Ovary (tissue), 9 donors: Measurements from ENCODE around the gene CAPZA2. TPM values are rescaled to one million over a fixed set of nuclear protein-coding genes. Genes with fewer than 3 reads are reported as not detected.

ENCODE experiments used
- DNase-seq, 5 donors: peaks; one replicate each; pipeline ENCODE4 v3.0.0-alpha.2; 2019 to 2020
- H3K27ac ChIP-seq, 2 donors: fragments of 200-600 bp; one replicate each; pipeline versions ENCODE4 v1.5.1 to v1.8.0; 2019 to 2022
- H3K27me3 ChIP-seq: fragments of 200-600 bp; one replicate; pipeline ENCODE4 v1.8.0; 2022
- H3K36me3 ChIP-seq: fragments of 200-600 bp; sonication (generic); one replicate; pipeline ENCODE4 v1.5.1; 2019
- H3K4me1 ChIP-seq: one replicate; pipeline ENCODE4 v1.8.1; 2013; ENCODE audit warnings: mild to moderate bottlenecking, moderate library complexity; ENCODE audit not compliant: insufficient read depth
- H3K4me3 ChIP-seq: fragments of 200-600 bp; sonication (generic); one replicate; pipeline ENCODE4 v1.5.1; 2017
- H3K9me3 ChIP-seq, 2 donors: fragments of 200-600 bp in 1 of 2; sonication (generic) in 1 of 2; one replicate each; pipeline versions ENCODE4 v1.5.1 to v1.8.1; 2013 to 2019; ENCODE audit warnings: mild to moderate bottlenecking in 1 of 2, moderate library complexity in 1 of 2
- EP300 ChIP-seq: sonication (generic); formaldehyde crosslinking; IDR thresholded peaks from one replicate; pipeline ENCODE4 v1.6.1; 2017; ENCODE audit warnings: antibody characterized with exemption
- POLR2A ChIP-seq: fragments of 450-650 bp; IDR thresholded peaks from one replicate; pipeline ENCODE4 v1.6.1; 2017; ENCODE audit warnings: antibody characterized with exemption, mild to moderate bottlenecking, moderate library complexity
- WGBS, 3 donors: extraction: QIAGEN DNeasy Blood & Tissue Kit in 1 of 3; methylation state at CpG; one replicate each; pipeline versions ENCODE4 v1.1.5 to v1.1.7; 2013 to 2017; 5-methylcytosine and 5-hydroxymethylcytosine counted together
- intact Hi-C, 4 donors: fragments of 100-400 bp; cut with DNase I; formaldehyde crosslinking; loops; one replicate each; pipeline versions ENCODE4 v1.11.0 to v1.15.1; 2022 to 2023
- polyA plus RNA-seq, 2 donors: library from polyadenylated mRNA; stranded (reverse); fragments of 200-250 nt in 1 of 2; fragments of 350-450 nt in 1 of 2; fragmentation: Illumina TruSeq in 1 of 2; extraction: RNeasy Lipid Tissue Mini Kit (QIAGEN cat#74804) in 1 of 2; gene quantifications; one replicate each; pipeline ENCODE4 v1.2.3, GENCODE V29; 2013 to 2014
- total RNA-seq, 7 donors: library from RNA; depleted of rRNA in 2 of 7; stranded (reverse); fragments of >200 nt in 2 of 7; fragmentation: NEBNext Ultra II Directional in 3 of 7; extraction: Animal tissue kit (Norgen Biotek cat#: 25700) in 3 of 7; gene quantifications; one replicate each; pipeline versions ENCODE4 v1.1.0 to v1.2.4, GENCODE V29; 2016 to 2023
- TF ChIP-seq, protein P1 (sequence below), 3 donors: fragments of 450-650 bp in 2 of 3; fragments of 200-600 bp in 1 of 3; IDR thresholded peaks; one replicate each; pipeline versions ENCODE4 v1.5.1 to v1.8.0; 2016 to 2022; ENCODE audit warnings: antibody characterized with exemption in 3 of 3, mild to moderate bottlenecking in 1 of 3
- donor health status: DM: no; HTN: no; CAD: no; lungs with moderate emphysema.
- donor health status: DM: no; HTN: no; CAD: no.
- donor health status: Bipolar disorder and iron deficiency.
- donor health status: DM: yes; HTN: yes; CAD: no.
- donor health status: DM: no; HTN: no; CAD: no.
- donor health status: DM: yes; HTN: yes; CAD: no.

The CAPZA2 gene
- total and polyA plus RNA-seq, 9 donors: 55.1 to 184 (median 129) TPM

- no peaks in the 10 kb centered on the region for H3K4me1 ChIP-seq
- H3K9me3 ChIP-seq: no peaks in the 10 kb centered on the region
- no peaks in the 10 kb centered on the region for H3K36me3 ChIP-seq
- intact Hi-C loops: no loop called here
- no peak overlapping the region for H3K27ac ChIP-seq
- no peak for DNase-seq
- H3K4me3 ChIP-seq: no peak overlapping the region
- TF ChIP-seq EP300 (no peak), POLR2A (no peak)
- TF ChIP-seq, protein P1, sequence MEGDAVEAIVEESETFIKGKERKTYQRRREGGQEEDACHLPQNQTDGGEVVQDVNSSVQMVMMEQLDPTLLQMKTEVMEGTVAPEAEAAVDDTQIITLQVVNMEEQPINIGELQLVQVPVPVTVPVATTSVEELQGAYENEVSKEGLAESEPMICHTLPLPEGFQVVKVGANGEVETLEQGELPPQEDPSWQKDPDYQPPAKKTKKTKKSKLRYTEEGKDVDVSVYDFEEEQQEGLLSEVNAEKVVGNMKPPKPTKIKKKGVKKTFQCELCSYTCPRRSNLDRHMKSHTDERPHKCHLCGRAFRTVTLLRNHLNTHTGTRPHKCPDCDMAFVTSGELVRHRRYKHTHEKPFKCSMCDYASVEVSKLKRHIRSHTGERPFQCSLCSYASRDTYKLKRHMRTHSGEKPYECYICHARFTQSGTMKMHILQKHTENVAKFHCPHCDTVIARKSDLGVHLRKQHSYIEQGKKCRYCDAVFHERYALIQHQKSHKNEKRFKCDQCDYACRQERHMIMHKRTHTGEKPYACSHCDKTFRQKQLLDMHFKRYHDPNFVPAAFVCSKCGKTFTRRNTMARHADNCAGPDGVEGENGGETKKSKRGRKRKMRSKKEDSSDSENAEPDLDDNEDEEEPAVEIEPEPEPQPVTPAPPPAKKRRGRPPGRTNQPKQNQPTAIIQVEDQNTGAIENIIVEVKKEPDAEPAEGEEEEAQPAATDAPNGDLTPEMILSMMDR (IDR thresholded peaks at IDR 0.05): no peak
- H3K27me3 ChIP-seq: no peaks in the 10 kb centered on the region
Measured at GRCh38 chr7:116920359-116920758, 58.0 kb downstream of the CAPZA2 start.

DNA sequence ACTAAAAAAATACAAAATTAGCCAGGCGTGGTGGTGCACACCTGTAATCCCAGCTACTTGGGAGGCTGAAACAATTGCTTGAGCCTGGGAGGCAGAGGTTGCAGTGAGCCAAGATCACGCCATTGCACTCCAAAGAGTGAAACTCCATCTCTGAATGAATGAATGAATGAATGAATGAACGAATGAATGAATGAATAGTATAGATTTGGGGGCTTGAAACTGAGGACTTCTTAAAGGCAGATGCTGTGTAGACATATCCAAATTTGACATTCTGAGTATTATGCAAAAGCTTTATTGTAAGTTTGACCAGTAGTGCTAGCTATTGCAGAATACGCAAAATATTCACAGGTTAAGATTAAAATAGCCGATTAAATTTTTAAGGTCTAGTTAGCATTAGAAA, 60.2 kb downstream of the CAPZA2 start:
- no peaks in the 10 kb centered on the region for H3K4me1 ChIP-seq
- H3K4me3 ChIP-seq: no peak overlapping the region
- no peak for DNase-seq
- no peaks in the 10 kb centered on the region for H3K27me3 ChIP-seq
- TF ChIP-seq, protein P1 (IDR thresholded peaks at IDR 0.05): no peak
- TF ChIP-seq EP300 (no peak), POLR2A (no peak)
- H3K27ac ChIP-seq: no peak overlapping the region
- intact Hi-C loops: no loop called here
- no peaks in the 10 kb centered on the region for H3K9me3 ChIP-seq
- H3K36me3 ChIP-seq: no peaks in the 10 kb centered on the region
- 69 to 74% (median 71%) methylated on average over 5 of the region's 5 CpGs for WGBS, 3 donors

GRCh38 chr7:116924741-116925140, 62.4 kb downstream of the CAPZA2 start:
- TF ChIP-seq, protein P1 (IDR thresholded peaks at IDR 0.05): no peak
- no peak for TF ChIP-seq POLR2A
- TF ChIP-seq EP300: no peak
- Histone ChIP-seq H3K36me3 (no peaks in the 10 kb centered on the region), H3K27me3 (no peaks in the 10 kb centered on the region), H3K9me3 (no peaks in the 10 kb centered on the region), H3K27ac (no peak overlapping the region), H3K4me3 (no peak overlapping the region), H3K4me1 (no peaks in the 10 kb centered on the region)
- DNase-seq: no peak
- 23 to 39% (median 26%) methylated on average over 5 of the region's 5 CpGs for WGBS, 3 donors
- intact Hi-C loops: no loop called here

DNA sequence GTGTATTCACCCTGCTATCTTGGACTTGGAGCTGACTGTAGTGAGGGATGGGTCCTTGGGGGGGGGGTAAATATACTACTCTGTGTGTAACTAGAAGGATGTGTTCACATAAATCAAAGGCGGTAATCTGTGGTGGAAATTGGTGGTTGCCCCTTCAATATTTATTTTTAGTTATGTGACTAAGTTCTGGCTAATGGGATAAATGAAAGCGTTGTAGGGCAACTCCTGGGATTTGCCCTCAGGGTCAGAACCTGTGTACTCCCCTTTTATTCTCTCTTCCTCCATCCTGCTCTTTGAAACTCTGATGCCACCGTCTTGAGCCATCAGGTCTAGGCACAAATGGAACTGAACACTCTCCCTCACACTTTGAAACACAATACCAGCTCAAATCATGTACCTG, 66.6 kb downstream of the CAPZA2 start:
- no peaks in the 10 kb centered on the region for H3K4me1 ChIP-seq
- H3K36me3 ChIP-seq: no peaks in the 10 kb centered on the region
- TF ChIP-seq, protein P1 (IDR thresholded peaks at IDR 0.05): no peak
- no peak for TF ChIP-seq EP300
- no peak for TF ChIP-seq POLR2A
- intact Hi-C loops: no loop called here
- no peaks in the 10 kb centered on the region for H3K9me3 ChIP-seq
- WGBS, 3 donors: 46 to 55% (median 52%) methylated on average over 3 of the region's 3 CpGs
- no peak for DNase-seq
- H3K27ac ChIP-seq: no peak overlapping the region
- no peak overlapping the region for H3K4me3 ChIP-seq
- H3K27me3 ChIP-seq: no peaks in the 10 kb centered on the region
